ENCODE data around the gene TMC8.

The TMC8 gene

DNA sequence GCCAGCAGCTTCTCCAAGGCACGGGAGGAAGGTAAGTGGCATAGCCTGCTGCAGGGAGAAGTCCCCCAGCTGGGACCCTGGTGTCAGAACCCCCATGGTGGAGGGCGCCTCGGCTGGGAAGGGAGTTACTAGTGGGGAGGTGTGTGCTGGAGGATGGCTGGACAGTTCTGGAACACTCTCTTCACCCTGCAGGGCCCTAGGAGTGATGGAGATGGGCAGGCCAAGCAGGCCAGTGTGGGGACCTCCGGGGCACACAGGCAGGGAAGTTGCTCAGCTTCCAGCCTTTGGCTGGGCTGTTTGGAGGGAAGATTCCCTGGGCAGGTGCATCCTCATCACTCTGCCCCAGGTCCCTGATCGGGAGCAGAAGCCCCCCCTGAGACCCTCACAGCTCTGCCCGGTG lies 16.3 kb downstream of the TMC8 start:
- TF ChIP-seq, protein P1, sequence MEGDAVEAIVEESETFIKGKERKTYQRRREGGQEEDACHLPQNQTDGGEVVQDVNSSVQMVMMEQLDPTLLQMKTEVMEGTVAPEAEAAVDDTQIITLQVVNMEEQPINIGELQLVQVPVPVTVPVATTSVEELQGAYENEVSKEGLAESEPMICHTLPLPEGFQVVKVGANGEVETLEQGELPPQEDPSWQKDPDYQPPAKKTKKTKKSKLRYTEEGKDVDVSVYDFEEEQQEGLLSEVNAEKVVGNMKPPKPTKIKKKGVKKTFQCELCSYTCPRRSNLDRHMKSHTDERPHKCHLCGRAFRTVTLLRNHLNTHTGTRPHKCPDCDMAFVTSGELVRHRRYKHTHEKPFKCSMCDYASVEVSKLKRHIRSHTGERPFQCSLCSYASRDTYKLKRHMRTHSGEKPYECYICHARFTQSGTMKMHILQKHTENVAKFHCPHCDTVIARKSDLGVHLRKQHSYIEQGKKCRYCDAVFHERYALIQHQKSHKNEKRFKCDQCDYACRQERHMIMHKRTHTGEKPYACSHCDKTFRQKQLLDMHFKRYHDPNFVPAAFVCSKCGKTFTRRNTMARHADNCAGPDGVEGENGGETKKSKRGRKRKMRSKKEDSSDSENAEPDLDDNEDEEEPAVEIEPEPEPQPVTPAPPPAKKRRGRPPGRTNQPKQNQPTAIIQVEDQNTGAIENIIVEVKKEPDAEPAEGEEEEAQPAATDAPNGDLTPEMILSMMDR (IDR thresholded peaks at IDR 0.05; ENCODE audit: control extremely low read depth, extremely low read depth, low read depth, missing control alignments), result no peak
- ChIA-PET CTCF (interaction anchor here (1.0 to 1.9 kb wide), 6 partner anchors 9 to 29 kb away, joined by 3 to 6 read pairs (median 4); no protein-coding TSS in a partner anchor), POLR2A (interaction anchor here (0.9 to 1.4 kb wide), 2 partner anchors 19 to 26 kb away, joined by 3 to 4 read pairs; partner anchors contain the start of gene TMC6)
- DNase-seq (ENCODE audit: extremely low spot score), result no peak

- TF ChIP-seq, protein P1 (IDR thresholded peaks at IDR 0.05; ENCODE audit: control extremely low read depth, extremely low read depth, low read depth, missing control alignments), result no peak
- peak; percentile 60 for DNase-seq (ENCODE audit: extremely low spot score)
- ChIA-PET CTCF (interaction anchor here (1.2 to 2.7 kb wide), 6 partner anchors 9 to 29 kb away, joined by 3 to 11 read pairs (median 5); no protein-coding TSS in a partner anchor), POLR2A (interaction anchor here (0.9 to 1.4 kb wide), 2 partner anchors 19 to 26 kb away, joined by 3 to 4 read pairs; partner anchors contain the start of gene TMC6)
Observed at GRCh38 chr17:78147315-78147998, 16.9 kb downstream of the TMC8 start.

GRCh38 chr17:78148286-78149016 lies 17.9 kb downstream of the TMC8 start:
- DNase-seq (ENCODE audit: extremely low spot score), result no peak
- CTCF ChIA-PET, result interaction anchor here (1.3 to 2.7 kb wide), 3 partner anchors 14 to 28 kb away, joined by 4 to 11 read pairs (median 5); no protein-coding TSS in a partner anchor
- POLR2A ChIA-PET, result interaction anchor here (0.7 to 1.6 kb wide), 2 partner anchors 21 to 53 kb away, joined by 5 to 6 read pairs; no protein-coding TSS in a partner anchor
- TF ChIP-seq, protein P1 (IDR thresholded peaks at IDR 0.05; ENCODE audit: control extremely low read depth, extremely low read depth, low read depth, missing control alignments), result no peak

DNA sequence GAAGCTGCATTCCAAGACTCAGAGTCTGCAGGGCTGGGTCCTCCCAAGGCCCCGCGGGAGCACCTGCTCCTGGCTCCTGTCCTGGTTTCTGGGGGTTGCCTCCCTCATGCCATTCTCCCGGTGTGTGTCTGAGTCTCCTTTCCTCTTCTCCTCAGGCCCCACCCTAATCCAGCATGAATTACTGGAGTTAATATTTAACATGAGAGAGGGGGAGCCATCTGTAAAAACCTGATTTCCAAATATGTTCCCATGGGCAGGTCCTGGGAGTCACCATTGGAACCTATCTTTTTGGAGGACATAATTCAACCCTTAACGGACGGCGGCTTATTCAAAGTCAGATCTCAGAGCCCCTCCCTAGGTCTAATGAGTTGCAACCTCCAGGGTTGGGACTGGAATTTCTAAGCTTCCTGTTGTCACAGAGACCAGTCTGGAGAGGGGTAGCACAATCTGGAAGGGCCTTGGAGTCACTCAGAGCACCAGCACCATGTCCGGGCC lies 21.0 kb downstream of the TMC8 start:
- DNase-seq (ENCODE audit: extremely low spot score), result no peak
- POLR2A ChIA-PET, result interaction anchor here (0.7 to 1.8 kb wide), 3 partner anchors 12 to 203 kb away, joined by 3 to 5 read pairs (median 5); no protein-coding TSS in a partner anchor
- TF ChIP-seq, protein P1 (IDR thresholded peaks at IDR 0.05; ENCODE audit: control extremely low read depth, extremely low read depth, low read depth, missing control alignments), result no peak
- CTCF ChIA-PET, result interaction anchor here (0.8 to 3.8 kb wide), 6 partner anchors 8 to 24 kb away, joined by 4 to 14 read pairs (median 11); no protein-coding TSS in a partner anchor

DNA sequence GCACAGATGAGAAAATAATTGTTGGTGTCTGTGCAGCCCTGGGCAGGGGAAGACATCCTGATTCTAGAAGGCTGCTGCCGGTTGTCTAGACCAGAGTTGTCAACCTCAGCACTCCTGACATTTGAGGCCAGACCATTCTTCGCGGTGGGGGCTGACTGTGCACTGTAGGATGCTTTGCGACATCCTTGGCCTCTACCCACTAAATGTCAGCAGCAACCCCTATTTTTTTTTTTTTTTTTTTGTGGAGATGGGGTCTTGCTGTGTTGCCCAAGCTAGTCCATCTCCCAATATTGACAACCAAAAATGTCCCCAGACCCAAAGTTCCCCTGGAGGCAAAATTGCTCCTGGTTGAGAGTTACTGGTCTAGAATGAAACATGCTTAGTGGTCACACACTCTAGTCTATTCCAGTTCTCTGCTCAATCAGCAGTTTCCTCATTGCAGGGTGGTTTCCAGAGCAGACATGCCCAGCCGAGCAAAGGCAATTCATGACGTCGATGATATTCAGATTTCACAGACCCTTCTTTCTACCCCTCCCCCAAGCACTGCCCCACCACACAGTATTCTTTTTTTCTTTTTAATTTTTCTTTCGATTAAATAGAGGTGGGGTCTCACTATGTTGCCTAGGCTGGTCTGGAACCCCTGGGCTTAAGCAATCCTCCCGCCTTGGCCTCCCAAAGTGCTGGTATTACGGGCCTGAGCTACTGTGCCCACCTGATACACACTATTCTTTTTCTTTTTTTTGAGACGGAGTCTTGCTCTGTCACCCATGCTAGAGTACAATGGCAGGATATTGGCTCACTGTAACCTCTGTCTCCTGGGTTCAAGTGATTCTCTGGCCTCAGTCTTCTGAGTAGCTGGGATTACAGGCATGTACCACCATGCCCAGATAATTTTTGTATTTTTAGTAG lies 24.6 kb downstream of the TMC8 start:
- TF ChIP-seq, protein P1 (IDR thresholded peaks at IDR 0.05; ENCODE audit: control extremely low read depth, extremely low read depth, low read depth, missing control alignments), result no peak
- peak; percentile 72 for DNase-seq (ENCODE audit: extremely low spot score)
- ChIA-PET POLR2A (interaction anchor here (0.6 kb wide), 1 partner anchor 24 kb away, joined by 6 read pairs; the partner anchor contains the start of gene TMC8), CTCF (interaction anchor here (1.5 kb wide), 1 partner anchor 18 kb away, joined by 3 read pairs; no protein-coding TSS in a partner anchor)
